HT-29 (cell line): Measurements from ENCODE around the gene CIDEA. TPM values are rescaled to one million over a fixed set of nuclear protein-coding genes. Genes with fewer than 3 reads are reported as not detected.
"Not testable (repeated sequence)": the region's sequence is repeated elsewhere in the genome, so short reads cannot be mapped to it uniquely, and the experiment has no call there.

Experiments used
- DNase-seq: peaks from one replicate; pipeline ENCODE4 v3.0.0-alpha.2; 2015; ENCODE audit warnings: low spot score
- total RNA-seq: library from RNA; depleted of rRNA; stranded (reverse); fragments of >200 nt; shearing (Covaris generic); gene quantifications from 2 replicates; pipeline ENCODE4 v1.2.3, GENCODE V29; 2014; rRNA removed

Gene CIDEA
- total RNA-seq: not detected in 2 replicates

GRCh38 chr18:12254136-12254819 is at the start of gene CIDEA:
Gene CIDEA, plus strand, starts transcription at chr18:12254361. Its CDS starts 23 bp downstream, at chr18:12254384.
- DNase-seq: no peak

DNA sequence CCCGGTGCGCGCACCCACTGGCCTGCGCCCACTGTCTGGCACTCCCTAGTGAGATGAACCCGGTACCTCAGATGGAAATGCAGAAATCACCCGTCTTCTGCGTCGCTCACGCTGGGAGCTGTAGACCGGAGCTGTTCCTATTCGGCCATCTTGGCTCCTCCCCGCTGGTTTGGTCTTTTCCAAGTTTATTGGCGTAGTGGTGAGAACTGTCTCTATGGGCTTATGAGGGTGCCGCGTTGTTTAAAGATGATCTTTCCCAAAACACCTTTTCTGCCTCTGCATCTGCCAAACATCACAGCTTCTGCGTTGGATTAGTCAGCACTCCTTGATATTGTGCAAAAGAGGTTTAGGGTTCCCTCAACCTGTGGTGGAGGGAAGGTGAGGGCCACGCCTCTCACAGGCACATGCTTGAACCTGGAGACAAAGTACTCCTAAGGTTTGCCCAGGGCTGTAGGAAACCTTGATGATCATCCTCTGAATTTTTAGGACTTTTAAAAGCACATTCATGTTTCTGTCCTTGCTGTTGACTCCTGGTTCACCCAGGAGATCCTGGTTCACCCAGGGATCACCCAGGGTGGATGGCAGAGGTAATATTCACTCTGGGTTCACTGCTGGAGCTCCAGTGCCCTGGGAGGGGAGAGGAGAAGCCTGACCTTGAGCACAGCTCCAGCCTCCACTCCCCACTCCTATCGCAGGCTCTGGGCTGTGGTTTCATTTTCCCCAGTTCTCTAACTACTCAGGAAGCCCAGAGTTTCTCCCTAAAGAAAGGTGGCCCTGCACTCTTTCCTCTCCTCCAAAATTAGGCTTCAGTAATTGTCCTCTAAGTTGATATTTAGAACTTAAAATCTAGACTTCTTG is 45.6 kb upstream of the CIDEA start:
- DNase-seq: not testable (repeated sequence)

DNA sequence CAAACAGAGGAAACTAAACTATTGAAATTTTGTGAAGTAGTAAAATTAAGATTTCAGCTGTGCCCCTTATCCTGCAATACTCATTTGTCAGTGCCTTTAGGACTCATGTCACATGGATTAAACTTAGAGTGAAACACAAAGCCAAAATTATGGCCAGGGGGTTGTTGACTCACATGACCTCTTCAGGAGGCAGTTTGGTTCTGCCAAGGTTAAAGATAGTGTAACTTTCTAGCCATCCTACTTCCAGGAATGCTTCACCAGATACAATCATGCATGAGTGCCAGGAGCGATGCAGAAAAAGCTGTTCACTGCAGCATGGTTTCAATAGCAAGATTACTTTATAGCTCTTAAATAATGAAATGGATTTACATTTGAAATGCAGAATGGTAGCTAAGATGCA is 41.9 kb upstream of the CIDEA start:
- not testable (repeated sequence) for DNase-seq

DNA sequence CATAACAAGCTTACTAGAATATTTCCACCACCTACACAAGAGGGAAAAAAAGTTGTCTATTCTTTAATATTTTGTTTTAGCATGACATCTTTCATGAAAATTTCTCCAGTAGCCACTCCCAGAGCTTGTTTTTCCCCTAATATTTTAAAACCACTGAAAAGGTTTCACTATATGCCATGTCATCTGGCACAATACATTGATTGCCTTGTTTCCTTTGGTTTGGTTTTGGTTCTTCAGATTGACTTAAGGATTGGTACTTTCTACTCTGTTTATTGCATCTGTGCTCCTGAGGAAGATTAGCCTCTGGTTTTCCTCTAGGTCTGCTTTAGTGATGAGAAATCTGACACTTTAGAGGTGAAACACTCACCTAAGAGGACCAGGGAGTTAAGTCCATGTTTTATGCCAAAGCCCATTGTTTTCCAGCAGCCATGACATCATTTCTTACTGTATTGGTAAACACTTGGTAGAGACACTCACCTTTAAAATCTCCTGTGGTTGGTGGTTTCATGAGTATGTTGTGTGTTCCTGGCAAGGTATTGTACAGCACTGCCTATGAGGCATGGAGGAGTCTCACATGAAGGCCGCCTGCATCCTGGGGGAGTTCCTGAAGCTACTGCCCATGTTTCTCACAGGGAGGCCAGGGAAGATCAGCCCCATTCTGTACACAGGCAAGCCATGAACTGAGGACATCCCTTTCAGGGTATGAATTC is 39.7 kb upstream of the CIDEA start:
- not testable (repeated sequence) for DNase-seq

DNA sequence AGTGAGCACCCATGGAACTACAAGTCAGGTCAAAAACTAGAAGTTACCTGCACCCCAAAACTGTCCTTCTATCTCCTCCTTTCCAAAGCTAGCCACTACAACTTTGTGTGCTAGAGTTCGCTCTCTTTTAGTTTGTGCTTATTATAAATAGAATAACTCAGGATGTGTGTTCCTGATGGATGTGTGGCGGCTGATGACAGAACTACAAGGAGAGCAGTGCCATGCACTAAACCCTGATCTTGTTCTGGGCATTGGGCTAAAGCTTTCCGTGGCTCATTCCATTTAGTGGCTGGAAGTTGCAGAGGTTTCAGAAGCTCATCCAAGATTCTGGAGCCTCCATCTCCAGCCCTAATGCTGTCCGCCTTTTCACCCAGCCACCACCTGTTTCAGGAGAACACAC is 37.7 kb upstream of the CIDEA start:
- DNase-seq: not testable (repeated sequence)

- DNase-seq: not testable (repeated sequence)
Measured at GRCh38 chr18:12218603-12219002, 35.6 kb upstream of the CIDEA start.

DNA sequence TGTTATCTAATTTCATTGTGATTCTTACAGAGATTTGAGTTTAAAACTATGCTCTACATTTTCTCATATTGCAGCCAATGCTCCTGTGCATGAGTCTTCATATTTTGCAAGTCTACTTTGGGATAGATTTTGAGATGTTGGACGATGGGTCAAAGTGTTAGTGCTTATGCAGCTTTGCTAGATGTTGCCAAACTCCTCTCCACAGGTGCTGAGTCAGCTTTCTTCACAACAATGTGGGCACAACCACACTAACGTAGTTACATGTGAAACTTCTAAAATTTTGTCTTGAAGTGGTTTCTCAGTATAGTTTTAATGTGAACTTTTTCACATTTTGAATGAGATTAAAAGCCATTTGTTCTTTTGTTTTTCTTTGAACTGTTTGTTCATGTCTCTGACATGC is 32.1 kb upstream of the CIDEA start:
- DNase-seq: not testable (repeated sequence)

DNA sequence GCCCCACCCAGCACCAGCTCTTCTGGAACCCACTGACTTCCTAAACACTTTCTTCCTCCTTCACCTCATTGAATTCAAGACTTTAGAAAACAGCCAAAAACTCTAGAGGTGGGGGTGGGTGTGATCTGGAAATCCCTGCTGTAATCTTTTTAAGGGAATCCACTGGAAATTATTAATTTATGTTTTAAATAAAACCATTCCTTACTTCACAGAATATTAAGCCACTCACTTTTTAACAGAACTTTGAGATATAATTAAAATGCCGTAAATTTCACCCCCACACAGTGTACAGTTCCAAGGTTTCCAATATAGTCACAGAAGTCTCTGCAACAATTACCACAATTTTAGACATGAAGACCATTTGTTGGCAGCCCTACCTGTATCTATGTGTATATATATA is 30.8 kb upstream of the CIDEA start:
- DNase-seq: not testable (repeated sequence)

DNA sequence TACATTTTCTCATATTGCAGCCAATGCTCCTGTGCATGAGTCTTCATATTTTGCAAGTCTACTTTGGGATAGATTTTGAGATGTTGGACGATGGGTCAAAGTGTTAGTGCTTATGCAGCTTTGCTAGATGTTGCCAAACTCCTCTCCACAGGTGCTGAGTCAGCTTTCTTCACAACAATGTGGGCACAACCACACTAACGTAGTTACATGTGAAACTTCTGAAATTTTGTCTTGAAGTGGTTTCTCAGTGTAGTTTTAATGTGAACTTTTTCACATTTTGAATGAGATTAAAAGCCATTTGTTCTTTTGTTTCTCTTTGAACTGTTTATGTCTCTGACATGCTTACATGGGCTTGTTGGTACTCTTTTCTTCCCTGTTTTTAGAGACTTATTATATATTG is 27.4 kb upstream of the CIDEA start:
- DNase-seq: not testable (repeated sequence)

- not testable (repeated sequence) for DNase-seq
Measured at GRCh38 chr18:12227399-12228186, 26.6 kb upstream of the CIDEA start.

DNA sequence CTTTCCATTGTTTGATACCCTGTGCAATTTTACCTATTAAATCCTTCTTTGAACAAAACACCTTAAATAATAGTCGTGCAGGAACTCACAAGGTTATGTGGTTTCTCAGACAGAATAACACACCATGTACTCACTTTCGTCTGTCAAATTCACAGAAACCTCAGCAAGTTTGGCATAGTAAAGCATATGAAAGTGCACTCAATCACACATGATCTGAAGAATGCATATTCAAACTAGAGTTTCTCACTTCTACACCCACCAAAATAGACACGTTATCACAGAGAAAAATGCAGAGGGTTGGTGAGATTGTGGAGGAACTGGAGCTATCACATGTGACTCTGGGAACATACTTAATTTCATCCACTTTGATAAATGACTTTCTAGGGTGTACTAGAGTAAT is 25.9 kb upstream of the CIDEA start:
- not testable (repeated sequence) for DNase-seq

- not testable (repeated sequence) for DNase-seq
Measured at GRCh38 chr18:12230561-12230960, 23.6 kb upstream of the CIDEA start.

DNA sequence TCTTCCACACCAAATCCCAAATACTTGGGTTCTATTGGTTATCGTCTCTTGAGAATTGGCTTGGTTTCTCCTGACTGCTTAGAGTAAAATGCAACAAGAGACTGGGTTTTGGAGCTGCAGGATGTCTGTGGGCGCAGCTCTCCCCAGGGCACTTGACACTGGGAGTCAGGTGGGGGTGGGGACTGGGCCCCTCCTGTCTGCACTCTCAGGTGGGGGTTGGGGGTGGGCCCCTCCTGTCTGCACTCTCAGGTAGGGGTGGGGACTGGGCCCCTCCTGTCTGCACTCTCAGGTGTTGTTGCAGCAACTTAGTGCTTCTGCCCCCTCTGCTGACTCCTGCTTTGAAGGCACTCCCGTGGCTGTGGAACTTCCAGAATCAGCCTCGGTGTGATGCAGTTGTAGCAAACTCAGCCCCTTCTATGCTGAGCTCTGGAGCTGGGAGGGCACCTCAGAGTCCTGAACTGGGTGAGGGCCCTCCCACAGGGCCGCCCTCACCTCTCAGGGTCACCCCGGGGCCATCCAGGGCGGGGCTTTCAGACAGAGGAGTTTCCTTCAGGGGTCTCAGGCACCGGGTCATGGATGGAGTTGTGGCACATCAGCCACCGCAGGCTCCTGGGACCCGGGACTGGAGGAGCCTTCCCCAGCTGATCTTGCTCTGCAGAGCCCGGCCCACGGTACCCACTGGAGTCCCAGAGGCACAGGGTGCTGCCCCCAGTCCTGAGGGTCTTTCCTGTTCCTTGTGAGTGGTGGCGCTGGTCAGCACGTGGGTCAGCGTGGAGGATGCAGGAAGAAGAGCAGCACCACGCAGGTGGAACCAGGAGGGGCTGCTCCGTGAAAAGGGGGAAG is 22.9 kb upstream of the CIDEA start:
- DNase-seq: no peak

- no peak for DNase-seq
Measured at GRCh38 chr18:12231986-12232385, 22.2 kb upstream of the CIDEA start.

DNA sequence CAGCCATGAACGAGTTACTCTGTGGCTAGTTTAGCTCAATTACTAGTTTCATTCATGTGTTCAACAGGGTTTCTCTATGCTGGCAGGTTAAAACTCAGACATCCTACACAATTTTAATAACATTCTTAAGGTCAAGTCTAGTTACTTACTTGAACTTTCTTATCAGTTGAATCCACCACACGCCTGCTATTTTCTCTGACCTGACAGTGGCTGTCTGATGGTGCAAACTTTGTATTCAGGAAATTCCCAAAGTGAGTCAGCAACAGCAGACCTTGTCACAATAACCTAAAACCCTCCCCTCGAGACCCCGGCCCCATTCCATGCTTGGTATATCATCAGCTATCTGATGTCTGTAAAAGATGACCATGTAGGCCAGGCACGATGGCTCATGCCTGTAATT is 20.8 kb upstream of the CIDEA start:
- no peak for DNase-seq

DNA sequence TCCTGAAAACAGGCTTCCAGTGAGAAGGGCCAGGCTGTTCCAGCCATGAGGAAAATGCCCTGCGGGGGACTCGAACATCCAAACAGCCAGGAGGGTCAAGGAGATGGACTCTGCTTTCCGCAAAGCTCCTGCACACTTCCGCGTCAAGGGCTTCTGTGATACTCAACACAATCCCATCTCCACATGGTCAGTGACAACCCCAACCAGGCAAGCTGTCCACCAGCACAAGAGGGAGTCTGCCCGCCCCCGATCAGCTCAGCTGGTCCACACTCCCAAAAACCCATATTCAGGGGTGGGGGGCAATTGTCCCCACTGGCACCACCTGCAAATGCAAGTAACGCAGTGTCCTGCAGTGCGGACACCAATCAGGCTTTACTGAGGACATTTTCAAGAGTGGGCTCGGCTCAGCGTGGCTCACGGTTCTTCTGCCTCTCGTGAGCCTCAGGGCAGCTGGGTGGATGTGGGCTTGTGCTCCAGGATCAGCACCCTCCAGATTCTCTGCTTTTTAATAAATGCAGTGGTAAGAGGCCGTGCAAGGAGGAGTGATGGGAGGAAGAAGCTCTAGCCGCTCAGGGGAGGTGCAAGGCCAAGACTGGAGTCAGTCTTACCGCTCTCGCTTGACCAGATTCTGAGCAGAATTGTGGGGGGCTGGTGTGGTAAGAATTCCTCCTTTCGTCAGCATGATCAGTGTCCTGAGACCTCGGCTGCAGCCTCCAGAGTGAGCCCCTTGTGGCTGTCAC is 19.5 kb upstream of the CIDEA start:
- DNase-seq: no peak

GRCh38 chr18:12236141-12236540 is 18.0 kb upstream of the CIDEA start:
- no peak for DNase-seq

DNA sequence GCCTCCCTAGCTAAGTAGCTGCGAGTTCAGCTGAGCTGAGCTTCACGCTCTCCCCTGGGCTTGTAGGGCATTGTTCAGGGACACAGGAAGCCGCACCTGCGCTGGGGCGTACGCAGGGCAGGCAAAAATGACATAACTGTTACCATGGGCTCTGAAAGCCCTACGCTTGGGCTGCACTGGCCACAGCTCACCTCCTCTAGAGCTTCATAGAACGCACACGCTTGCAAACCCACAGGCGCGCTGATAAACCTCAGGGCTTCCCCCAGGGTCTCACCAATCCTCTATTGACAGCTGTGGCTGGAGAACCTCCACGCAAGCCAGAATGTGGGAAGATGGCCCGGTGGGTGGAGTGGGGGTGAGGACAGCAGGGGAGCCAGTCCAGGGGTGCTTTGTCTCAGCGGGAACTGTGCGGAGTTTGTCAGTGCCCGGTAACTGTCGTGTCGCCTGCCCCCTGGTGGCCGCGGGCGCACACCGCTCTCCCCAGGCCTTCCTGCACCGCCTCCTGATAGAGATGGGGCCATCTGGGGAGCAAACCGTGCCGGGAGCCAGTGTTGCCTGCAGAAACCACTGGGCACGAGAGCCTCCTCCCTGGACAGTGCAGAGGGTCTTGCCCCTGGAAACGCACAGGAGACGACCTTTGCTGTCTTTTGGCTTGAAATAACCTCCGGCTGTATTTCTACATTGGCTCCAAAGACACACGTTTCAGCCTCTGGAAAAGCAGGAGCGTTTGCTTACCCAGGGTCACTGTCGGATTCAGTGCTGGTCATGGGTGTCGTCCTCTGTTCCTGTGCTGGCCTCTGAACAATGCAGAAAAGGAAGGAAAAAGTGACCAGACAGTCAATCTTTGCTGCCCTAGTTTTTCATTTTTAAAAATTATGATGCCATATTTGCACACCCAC is 17.0 kb upstream of the CIDEA start:
- peak; percentile 84 for DNase-seq

- no peak for DNase-seq
Measured at GRCh38 chr18:12238826-12239225, 15.3 kb upstream of the CIDEA start.
